Measurements from ENCODE around the gene STC2. TPM values are rescaled to one million over a fixed set of nuclear protein-coding genes. Genes with fewer than 3 reads are reported as not detected.
"Not testable (repeated sequence)": the region's sequence is repeated elsewhere in the genome, so short reads cannot be mapped to it uniquely, and the experiment has no call there.

Gene STC2
- polyA plus RNA-seq, 1 donor: 5.3 TPM

- no peak for DNase-seq
Measured at GRCh38 chr5:173294673-173295320, 33.4 kb downstream of the STC2 start.

GRCh38 chr5:173293817-173294672, 34.2 kb downstream of the STC2 start:
- peak; percentile 78 for DNase-seq

GRCh38 chr5:173291722-173292658, 36.2 kb downstream of the STC2 start:
- DNase-seq: no peak

GRCh38 chr5:173290477-173291131, 37.6 kb downstream of the STC2 start:
- no peak for DNase-seq

GRCh38 chr5:173289372-173289771, 38.8 kb downstream of the STC2 start:
- DNase-seq: no peak

GRCh38 chr5:173288632-173289031, 39.6 kb downstream of the STC2 start:
- DNase-seq: no peak

- no peak for DNase-seq
Measured at GRCh38 chr5:173287086-173287485, 41.1 kb downstream of the STC2 start.

- DNase-seq: not testable (repeated sequence)
Measured at GRCh38 chr5:173284343-173284958, 43.8 kb downstream of the STC2 start.

GRCh38 chr5:173283318-173284288, 44.6 kb downstream of the STC2 start:
- no peak for DNase-seq

- no peak for DNase-seq
Measured at GRCh38 chr5:173282916-173283315, 45.3 kb downstream of the STC2 start.

- no peak for DNase-seq
Measured at GRCh38 chr5:173281910-173282309, 46.3 kb downstream of the STC2 start.

GRCh38 chr5:173279166-173279565, 49.0 kb downstream of the STC2 start:
- no peak for DNase-seq

GRCh38 chr5:173278641-173279040, 49.6 kb downstream of the STC2 start:
- DNase-seq: no peak

- DNase-seq: no peak
Measured at GRCh38 chr5:173278172-173278571, 50.0 kb downstream of the STC2 start.

GRCh38 chr5:173274771-173275170, 53.4 kb downstream of the STC2 start:
- DNase-seq: no peak

- no peak for DNase-seq
Measured at GRCh38 chr5:173271419-173271818, 56.8 kb downstream of the STC2 start.

GRCh38 chr5:173268750-173269432, 59.3 kb downstream of the STC2 start:
- no peak for DNase-seq

GRCh38 chr5:173265433-173265832, 62.8 kb downstream of the STC2 start:
- DNase-seq: no peak
